HPDE6-E6E7 (cell line): ENCODE measurements around the gene STK36.

Source experiments
- DNase-seq: peaks from one replicate; pipeline ENCODE4 v3.0.0; 2011; ENCODE audit warnings: missing footprints; ENCODE audit errors: extremely low spot score

Gene STK36

DNA sequence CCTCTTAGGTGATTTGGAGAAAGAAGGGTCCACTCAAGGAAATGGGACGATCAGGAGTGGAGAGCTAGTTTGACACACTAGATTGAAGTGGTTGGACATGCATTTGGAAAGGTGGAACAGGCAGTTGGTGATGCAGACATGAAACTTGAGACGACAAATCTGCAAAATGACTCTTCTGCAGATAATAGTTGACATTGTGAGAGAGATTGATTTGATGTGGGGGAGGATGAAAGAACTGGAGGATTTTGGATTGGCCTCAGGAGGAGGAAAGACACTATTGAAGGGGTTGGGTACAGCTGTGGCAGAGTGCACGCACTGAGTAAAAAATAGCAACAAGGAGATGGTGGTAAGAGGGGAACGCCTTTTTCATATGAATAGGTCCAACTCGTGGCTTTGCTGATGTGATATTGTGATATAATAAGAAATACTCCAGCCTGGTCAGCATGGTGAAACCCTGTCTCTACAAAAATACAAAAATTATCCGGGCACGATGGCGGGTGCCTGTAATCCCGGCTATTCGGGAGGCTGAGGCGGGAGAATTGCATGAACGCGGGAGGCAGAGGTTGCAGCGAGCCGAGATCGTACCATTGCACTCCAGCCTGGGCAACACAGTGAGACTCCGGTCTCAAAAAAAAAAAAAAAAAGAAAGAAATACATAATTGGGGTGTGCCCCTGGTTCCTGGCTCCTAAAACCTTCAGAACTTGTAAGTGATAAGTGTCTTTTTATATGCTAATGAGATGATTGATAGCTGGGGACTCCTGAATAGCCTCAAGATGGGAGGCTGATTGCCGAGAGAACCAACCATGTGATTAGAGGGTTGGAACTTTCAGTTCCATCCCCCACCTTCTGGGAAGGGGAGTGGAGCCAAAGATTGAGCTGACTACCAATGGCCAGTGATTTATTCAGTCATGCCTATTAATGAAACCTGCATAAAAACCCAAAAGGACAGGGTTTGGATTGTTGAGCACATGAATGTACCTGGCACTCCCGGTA is 48.5 kb downstream of the STK36 start:
- no peak for DNase-seq

DNA sequence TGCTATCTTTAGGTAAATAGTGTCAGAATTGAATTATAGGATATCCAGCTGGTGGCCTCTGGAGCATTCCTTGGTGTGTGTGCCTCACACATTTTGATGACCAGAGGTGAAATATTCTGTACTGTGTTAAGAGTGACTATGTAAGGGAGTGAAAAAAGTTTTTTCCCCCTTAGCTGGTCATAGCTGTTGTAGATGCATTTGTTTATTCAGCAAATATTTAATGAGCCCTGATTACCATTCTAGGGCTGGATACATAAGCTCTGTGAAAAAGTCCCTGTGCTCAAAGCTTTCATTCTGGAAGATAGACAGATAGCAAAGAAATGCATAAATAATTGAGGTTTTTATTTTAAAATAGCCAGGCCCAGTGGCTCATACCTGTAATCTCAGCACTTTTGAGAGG is 49.6 kb downstream of the STK36 start:
- no peak for DNase-seq

DNA sequence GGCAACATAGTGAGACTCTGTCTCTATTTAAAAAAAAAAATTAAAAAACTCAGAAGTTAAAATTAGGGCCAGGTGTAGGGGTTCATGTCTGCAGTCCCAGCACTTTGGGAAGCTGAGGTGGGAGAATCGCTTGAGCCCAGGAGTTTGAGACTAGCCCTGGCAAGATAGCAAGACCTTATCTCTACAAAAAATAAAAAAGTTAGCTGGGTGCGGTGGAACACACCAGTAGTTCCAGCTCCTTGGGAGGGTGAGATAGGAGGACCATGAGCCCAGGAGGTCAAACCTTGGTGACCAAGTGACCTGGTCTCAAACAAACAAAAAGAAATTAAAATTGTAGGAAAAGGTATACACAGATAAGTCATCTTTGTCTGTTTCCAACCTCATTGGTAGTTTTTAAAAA is 50.0 kb downstream of the STK36 start:
- DNase-seq: no peak

DNA sequence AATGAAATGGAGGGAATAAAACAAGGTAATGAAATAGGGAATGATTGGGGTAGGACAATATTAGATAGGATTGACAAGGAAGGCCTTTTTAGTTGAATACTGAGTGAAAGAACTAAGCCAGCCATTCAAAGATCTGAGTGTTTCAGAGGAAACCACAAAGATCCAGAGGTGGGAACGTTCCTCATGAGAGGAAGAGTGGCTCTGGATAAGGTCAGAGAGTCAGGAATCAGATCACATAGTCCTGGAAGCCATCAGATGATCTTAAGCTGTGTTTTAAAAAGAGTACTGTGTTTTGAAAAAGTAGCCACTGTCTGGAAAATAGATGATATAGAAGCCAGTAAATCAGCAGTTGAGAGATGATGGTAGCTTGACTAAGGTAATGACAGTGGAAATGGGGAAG is 50.5 kb downstream of the STK36 start:
- no peak for DNase-seq

DNA sequence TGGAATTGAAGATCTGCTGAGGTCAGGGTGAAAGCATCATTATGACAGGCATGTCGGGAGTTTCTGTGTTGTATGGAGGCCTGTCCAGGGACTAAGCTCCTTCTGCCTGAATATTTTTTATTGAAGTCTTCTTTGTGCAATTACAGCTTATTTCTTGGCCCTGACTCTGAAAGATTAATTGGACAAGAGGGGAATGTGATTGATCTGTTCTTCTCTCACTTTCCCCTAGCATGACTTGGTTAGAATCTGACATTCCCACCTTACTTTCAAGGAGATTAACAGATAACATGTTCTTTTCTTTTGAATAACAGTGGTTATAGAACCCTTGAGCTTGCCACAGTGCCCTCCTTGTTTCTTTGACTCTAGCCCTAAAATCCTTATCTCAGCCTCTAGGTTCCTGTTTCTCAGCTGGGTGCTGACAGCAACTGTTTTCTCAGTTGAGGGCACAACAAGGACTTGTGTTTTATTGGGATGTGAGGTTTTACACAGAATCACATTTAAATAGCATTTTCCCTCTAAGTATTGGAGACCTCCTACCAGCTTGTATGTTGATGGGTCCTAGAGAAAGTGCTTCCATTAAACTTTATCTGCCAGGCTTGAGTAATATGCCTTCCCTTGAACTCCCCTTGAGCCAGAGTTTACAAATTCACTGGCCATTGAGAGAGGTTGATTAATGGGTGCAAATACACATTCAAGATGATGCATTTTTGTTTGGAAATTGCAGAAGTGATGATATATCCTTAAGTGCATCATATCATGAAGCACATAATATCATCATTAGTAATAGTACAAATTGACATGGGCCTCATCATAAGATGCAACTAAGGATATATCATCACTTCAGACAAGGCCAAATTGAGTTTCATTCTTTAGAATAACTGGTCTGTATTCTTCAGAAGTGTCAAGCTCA is 51.2 kb downstream of the STK36 start:
- DNase-seq: no peak

DNA sequence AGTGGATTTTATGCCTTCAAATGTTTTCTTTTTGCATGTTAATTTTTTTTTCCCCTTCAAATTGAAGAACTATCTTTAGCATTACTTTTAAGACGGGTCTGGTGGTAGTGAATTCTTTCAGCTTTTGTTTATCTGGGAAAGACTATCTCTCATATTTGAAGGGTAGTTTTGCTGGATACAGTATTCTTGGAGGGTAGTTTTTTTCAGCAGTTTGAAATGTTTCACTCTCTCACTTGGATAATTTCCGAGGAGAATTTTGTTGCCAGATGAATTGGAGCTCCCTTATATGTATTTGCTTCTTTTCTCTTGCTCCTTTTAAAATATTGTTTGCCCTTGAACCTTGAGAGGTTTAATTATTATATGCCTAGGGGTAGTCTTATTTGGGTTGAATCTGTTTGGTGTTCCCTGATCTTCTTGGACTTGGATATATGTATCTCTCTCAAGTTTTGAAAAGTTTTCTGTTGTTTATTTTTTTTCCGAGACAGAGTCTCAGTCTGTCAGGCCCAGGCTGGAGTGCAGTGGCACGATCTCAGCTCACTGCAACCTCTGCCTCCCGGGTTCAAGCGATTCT is 54.2 kb downstream of the STK36 start:
- DNase-seq: no peak

DNA sequence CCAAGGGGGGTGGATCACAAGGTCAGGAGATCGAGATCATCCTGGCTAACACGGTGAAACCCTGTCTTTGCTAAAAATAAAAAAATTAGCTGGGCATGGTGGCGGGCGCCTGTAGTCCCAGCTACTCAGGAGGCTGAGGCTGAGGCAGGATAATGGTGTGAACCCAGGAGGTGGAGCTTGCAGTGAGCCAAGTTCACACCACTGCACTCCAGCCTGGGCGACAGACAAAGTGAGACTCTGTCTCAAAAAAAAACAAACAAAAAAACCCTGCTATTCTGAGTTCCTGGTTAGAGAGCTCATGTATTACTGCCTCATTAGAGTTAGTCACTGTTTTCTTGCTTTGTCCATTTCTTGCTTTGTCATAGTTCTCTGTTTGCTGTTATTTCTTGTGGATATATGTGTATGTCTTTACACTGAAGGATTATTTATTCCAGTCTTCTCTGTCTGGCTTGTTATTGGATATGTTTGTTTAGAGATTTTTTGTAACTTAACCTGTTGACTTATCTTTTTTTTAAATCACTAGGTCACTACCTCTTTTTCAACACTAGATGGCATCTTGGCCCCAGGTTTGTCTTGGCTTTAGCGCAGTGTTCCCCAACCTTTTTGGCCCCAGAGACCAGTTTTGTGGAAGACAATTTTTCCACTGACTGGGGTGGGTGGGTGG is 55.7 kb downstream of the STK36 start:
- no peak for DNase-seq

DNA sequence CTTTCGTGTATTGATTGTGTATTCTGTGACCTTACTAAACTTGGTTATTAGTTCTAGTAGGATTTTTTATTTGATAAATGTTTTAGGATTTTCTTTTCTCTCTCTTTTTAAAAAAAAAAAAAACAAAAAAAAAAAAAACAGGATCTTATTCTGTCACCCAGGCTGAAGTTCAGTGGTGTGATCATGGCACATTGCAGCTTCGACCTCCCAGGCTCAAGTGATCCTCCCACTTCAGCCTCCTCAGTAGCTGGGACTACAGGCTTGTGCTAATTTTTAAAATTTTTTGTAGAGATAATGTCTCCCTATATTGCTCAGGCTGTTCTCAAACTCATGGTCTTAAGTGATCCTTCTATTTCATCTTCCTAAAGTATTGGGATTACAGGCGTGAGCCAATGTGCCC is 57.8 kb downstream of the STK36 start:
- no peak for DNase-seq

DNA sequence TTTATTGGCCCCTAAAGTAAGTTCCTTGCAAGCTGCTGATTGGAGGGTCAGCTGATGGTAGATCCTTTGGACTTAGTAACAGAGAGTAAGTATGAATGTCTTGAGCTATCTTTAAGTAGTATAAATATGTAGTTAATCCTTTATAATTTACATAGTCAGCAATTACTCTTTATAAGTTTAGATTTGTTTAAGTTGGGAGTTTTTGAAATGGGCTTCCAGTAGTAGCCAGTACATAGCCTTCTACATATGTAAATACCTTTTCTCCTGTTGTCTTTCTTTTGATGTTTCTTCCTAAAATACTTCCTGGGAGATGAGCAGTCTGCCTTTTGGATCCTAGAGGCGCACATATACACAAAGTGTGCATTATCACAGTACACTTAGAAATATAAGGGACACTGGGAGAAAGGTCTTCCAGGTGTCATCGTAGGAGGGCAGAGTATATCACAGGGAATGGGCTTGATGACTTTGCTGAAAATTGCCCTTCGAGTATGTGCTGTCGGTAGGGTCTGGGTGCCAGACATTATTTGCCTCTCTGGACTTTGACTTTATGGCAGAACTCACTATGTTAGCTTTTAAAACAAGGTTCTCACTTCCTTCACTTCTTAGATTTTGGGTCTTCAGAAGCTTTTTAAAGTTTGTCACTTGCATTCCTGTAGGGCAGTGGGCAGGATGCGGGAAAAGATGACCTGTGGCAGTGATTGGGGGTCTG is 60.3 kb downstream of the STK36 start:
- no peak for DNase-seq

DNA sequence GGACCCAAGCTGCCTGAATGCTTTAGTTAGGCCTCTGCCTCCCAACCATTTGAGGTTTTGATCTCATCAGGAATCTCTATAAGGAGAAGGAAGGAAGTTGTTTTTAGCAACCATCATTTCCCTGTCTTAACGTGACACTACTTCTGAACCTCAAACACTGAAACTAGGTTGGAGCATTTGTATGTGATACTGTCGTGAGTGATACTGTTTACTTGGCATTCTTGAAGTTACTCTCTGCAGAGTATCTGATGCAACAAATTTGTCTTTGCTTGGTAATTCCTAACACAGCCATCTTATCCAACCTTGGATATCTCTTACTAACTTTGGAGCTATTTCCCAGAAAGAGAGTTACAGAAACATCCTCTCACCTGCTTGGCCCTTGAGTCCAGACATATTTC is 60.9 kb downstream of the STK36 start:
- no peak for DNase-seq

DNA sequence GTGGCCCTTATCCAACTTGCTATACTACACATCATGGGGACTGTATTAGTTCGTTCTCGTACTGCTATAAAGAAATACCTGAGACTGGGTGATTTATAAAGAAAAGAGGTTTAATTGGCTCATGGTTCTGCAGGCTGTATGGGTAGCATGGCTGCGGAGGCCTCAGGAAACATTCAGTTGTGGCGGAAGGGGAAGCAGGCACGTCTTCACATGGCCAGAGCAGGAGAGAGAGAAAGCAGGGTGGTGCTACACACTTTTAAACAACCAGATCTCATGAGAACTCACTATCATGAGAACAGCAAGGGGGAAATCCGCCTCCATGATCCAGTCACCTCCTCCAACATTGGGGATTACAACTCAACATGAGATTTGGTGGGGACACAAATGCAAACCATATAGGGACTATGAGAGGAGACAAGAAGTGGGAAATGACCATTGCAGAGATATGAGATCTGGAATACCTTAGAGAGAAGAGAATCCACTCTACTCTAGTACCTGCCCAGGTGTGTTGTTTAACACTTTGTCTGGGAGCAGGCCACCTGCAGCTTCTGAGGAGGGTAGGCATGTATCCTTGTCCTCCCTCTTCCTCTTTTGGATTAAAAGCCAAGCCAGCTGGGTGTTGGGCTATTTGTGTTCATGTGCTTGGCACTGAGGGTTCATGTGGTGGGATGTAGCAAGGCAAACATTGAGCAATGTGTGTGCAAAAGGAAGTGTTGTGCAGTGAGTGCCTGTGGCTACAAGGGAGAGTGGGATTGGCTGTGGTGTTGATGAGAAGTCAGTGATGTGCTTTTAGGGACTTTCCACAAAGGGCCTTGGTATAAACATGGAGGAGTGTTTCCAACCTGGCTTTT is 61.5 kb downstream of the STK36 start:
- DNase-seq: no peak

DNA sequence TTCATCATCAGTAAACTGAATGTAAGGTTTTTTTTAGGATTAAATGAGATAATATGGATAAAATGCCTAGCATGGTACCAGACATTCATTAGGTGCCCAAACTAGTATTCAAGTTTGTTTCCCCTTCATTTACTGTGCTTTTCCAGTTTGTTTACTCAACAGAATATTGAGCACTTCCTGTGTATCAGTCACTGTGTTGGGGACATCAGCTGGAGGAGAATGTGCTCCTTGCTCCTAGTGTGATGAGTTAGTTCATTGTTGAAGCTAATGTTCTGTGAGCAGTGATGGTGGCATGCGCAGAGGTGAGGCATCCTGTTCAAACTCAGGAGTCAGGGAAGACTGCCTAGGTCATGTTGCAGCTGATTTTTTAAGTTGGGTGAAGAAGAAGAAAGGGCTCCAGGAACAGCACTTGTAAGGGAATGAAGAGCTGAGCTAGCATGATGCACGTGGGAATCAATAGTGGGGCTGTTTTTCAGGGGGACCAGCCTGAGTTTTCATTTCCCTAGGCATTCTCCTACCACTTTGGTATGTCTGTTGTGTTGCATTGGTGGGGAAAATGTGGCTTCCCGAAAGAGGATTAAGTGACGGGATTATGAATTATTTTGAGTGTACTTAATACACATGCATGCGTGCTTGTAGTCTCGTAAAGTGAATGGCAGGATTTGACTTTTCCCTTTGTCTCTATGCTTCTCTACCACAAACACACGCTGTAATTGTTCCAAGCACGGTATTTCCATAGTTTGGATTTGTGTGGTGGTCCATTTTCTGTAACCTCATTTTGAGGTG is 62.5 kb downstream of the STK36 start:
- no peak for DNase-seq

DNA sequence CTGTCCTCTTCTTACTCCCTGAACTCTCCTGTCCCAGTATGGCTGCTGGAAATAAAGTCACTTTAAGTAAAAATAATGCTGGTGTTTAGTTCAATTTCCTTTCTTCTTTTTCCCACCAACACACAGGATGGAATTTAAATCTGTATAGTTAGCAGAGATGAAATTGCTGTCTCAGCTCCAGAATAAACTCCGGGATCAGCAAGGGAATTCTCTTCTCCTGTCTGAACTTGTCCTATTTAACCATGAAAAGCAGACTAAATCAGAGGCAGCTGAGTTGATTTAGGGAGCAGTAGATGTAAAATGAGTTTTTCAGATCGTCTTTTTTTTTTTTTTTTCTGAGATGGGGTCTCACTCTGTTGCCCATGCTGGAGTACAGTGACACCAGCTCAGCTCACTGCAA is 64.6 kb downstream of the STK36 start:
- no peak for DNase-seq

DNA sequence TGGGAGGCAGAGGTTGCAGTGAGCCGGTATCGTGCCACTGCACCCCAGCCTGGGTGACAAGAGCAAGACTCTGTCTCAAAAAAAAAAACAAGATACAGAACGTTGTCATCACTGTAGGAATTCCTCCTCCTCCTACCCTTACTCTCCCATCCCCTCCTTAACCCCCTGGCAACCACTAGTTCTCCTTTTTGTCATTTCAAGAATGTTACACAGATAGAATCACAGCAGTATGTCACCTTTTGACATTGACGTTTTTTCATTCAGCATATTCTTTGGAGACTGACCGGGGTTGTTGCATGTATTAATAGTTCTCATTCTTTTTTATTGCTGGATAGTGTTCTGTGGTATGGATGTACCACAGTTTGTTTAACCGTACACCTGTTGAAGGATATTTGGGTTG is 71.2 kb downstream of the STK36 start:
- no peak for DNase-seq

DNA sequence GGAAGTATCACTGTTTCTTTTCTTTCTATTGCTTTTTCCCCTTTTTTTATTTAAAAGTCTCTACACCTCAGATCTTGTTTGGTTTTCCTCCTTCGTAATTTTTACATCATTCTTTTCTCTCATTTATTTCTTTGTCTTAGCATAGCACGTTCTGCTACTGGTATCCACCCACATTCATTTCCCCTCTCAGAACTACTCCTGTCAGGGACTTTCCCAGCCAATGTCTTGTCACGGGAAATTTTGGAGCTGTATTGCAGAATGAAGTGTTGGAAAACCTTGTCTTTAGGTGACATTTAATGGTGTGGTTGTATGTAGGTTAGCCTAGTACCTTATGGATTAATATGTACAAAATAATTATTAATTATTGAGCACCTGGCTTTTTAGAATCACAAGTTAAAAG is 72.7 kb downstream of the STK36 start:
- no peak for DNase-seq

DNA sequence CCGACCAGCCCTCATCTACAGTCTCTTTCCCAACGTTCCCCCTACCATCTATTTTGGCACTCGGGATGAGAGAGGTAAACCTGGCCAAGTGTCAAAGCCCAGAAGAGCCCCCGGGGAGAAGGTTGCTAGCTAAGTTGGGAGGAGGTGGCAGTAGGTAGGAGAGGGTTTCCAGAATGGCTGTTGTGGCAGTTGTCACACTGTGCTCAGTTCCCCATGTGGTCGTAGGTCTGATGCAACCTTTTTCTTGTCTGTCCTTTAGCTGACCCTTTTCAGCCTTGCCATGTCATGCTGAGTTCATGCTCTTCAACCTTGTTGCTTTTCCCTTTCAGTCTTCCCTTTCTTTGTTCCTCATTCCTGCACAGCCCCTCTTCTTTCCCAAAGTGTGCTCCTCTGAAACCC is 73.3 kb downstream of the STK36 start:
- DNase-seq: no peak

DNA sequence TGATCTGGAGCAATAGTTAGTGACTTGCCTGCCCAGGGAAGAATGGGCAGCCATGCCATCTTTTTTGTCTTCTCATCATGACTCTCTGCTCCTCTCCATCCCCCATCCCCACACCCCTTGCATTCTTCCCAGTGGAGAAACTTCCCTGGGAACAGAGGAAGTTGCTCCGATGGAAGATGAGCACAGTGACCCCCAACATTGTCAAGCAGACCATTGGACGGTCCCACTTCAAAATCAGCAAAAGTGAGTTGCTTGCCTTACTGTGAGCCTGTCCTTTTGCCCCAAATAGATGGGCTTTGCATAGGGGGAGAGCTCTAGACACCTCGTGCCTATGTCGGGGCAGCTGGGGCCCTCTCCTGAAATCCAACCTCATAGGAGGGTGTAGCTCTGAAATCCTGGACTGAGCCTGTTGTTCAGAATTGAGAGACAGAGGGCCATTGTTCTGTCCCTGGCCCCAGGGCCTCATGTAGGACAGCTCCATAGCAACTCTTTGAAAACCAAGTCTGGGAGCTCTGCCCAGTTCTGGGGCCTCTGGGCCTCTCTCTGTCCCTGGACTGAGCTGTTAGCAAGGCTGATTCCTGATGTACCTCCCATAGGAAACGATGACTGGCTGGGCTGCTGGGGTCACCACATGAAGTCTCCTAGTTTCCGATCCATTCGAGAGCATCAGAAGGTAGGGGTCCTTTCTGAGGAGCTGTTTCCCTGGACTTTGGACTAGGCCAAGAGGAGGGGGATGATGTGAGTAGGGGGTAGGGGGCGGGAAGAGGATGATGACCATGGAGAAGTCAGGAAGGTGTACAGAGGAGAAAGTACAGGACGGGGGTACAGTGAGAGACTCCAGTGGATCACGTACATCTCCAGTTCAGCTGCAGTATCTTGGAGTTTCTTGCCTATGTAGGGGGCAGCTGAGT is 73.9 kb downstream of the STK36 start:
- DNase-seq: no peak

DNA sequence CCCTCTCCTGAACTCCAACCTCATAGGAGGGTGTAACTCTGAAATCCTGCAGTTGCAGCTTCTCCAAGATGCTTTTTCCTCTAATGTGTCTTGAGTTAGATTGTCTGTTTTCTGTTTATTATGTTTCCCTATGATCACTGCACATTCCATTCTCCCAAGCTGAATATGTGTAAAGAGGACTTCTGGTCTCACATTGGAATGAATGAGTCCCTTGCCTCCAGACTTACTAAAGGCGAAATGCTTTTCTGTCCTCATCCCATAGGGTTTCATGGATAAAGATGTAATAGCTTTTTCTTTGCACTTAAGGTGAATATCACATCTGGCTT is 74.5 kb downstream of the STK36 start:
- DNase-seq: no peak

DNA sequence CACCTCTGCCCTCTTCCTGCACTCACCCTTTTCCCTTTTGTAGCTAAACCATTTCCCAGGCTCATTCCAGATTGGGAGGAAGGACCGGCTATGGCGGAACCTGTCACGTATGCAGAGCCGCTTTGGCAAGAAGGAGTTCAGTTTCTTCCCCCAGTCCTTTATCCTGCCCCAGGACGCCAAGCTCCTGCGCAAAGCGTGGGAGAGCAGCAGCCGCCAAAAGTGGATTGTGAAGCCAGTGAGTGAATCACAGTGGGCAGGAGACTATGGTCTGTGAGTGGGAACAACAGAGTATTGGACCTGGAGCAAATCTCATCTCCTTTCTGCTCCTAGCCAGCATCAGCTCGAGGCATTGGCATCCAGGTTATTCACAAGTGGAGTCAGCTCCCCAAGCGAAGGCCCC is 75.1 kb downstream of the STK36 start:
- no peak for DNase-seq
